Activated gamma-delta T cell (primary cell): Measurements from ENCODE around the gene SLC35E2B.
A peak's percentile ranks its signal among the peaks of the same experiment; 100 is the strongest.
"Not testable (repeated sequence)": the region's sequence is repeated elsewhere in the genome, so short reads cannot be mapped to it uniquely, and the experiment has no call there.

Source experiments
- DNase-seq: peaks from one replicate; lab custom pipeline; 2025; lab: John Stamatoyannopoulos, UW

The SLC35E2B gene

DNA sequence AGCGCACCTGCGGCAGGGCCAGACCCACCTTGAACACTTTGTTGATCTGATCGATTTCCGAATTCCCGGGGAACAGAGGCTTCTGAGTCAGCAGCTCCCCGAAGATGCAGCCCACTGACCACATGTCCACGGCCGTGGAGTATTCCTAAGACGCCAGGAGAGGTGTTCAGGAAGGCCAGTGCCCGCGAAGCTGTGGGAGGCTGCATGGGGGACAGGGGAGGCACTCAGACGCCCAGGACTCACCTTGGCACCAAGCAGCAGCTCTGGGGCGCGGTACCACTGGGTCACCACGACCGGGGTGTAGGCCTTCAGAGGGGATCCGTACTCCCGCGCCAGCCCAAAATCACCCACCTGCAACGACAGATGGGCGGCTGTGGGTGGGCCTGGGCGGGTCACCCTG, 11.2 kb upstream of the SLC35E2B start:
- no peak for DNase-seq

DNA sequence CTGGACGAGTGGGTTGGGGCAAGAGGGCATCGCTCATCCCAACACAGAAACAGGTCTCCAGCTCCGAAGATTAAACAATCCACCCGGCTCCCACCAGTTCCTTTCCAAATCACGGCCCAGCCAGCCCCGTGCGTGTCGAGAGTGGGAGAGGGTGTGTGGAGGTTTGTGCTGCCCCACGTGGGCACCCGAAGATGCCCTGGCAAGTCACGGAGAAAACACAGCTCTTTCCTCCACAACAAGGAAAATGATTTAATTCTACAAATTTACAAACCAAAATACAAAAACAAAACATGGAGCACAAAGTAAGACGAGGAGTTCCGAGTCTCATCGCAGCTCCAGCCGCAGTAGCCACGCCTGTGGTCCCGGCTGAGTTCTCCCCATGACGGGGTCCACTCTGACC, 9.9 kb upstream of the SLC35E2B start:
- not testable (repeated sequence) for DNase-seq

DNA sequence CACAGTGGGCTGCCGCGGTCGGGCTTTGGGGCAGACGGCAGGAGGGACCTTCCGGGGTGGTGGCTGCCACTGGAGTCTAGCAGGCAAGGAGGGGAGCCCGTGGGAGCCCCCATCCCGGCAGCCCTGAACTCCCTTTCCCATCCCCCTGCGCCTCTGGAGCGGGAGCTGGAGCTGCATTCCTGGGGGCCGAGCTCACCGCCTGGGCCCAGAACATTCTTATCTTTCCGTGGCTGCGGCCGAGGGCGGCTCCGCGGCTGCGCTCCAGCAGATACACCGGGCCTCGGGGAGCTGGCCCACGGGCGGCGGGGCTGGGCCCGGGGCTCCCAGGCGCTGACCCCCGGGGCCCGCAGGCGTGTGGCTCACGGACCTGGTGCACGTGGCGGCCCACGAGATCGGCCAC, 8.0 kb upstream of the SLC35E2B start:
- DNase-seq: not testable (repeated sequence)

DNA sequence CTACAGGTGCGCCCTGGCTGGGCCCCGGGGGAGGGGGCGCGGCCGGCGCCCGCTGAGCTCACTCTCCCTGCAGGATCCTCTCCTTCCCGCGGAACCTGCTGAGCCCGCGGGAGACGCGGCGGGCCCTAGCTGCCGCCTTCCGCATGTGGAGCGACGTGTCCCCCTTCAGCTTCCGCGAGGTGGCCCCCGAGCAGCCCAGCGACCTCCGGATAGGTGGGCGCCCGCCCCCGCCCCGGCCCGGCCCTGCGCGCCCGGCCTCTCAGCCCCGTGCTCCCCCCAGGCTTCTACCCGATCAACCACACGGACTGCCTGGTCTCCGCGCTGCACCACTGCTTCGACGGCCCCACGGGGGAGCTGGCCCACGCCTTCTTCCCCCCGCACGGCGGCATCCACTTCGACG, 7.5 kb upstream of the SLC35E2B start:
- DNase-seq: not testable (repeated sequence)

DNA sequence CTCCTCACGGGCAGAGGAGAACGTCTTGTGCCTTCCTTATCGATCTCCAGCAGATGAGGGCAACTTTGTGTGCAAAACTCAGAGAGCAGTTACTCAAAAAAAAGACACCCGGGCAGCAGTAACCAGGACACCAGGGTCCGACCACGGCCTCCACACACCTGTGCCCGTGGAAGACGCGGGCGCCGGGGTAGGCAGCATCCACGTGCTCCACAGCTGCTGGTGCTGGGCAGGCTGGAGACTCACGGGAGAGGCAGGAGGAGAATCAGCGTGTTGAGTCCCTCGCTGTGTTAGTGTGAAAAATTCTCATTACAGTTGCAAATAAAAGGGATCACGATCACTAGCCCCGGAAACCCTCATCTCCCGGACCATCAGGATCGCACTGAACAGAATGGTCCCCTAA, 6.5 kb upstream of the SLC35E2B start:
- not testable (repeated sequence) for DNase-seq

DNA sequence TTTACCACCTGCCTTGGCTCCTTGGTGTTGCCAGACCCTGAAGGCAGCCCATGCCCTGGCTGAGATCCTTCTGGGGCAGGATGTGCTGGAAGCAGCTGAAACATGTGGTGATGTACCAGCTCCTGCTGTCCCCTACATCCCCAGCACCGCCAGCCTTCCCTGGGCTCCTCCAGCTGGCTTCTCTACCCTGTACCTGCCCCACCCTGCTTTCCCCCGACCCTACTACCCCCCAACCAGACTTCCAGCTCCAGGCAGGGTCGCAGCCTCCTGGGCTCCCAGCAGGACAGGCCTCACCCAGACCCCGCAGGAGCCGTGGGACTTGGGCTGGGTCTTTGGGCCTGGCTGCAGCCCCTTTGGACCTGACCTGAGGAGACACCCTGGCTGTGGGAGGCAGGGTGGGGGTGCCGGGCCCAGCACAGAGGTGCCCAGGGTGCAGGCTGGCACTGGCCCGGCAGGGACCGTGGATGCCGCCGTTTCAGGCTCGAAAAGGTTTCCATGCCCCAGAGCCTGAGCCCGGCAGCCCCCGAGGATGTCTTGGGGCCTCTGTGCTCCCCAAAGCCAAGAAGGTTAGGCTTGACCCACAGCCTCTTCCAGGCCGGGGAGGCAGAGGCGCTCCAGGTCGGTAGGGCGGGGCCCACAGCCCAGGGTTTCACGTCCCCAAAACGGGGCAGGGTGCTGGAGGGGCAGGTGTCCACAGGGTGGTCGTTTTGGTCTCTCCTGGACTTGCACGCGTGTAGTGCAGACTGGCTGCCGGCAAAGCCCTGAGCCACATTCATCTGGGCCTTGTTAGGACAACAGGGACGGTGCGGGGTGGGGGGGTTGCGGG, 5.0 kb upstream of the SLC35E2B start:
- DNase-seq: not testable (repeated sequence)

DNA sequence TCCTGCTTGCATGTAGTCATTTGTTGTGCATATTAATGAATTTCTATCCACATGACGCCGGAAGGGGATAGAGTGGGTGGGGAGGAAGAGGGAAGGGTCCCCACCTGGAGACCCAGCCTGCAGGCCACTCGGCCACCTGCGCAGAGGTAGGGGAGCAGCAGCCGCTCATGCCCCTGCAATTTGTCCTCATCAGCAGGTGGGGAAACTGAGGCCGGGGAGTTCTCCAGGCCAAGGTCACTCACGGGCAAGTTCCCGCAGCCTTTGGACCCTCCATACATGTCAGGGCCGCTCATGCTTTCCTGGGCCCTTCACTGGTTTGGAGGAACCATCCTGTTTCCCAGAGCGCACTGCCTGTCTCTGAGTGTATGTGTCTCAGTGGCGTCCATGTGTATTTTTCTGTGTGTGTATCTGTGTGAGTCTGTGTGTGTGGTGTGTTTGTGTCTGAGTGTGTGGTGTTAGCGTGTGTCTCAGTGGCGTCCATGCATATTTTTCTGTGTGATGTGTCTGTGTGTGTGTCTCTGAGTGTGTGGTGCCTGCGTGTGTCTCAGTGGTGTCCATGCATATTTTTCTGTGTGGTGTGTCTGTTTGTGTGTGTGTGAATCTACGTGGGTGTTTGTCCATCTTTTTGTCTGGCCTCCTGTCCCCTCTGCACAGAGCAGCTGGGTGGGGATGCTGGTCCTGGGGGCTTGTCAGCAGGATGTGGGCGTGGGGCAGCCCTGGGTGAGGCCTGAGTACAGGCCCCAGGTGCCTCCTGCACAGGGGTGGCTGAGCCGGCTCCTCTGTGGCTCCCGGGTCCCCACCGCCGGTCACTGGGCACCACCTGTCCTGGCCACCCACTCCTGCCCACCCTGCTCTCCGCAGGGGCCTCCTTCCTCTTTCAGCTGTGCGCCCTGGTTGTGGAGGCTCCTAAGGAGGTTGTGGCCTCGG, 4.1 kb upstream of the SLC35E2B start:
- not testable (repeated sequence) for DNase-seq

DNA sequence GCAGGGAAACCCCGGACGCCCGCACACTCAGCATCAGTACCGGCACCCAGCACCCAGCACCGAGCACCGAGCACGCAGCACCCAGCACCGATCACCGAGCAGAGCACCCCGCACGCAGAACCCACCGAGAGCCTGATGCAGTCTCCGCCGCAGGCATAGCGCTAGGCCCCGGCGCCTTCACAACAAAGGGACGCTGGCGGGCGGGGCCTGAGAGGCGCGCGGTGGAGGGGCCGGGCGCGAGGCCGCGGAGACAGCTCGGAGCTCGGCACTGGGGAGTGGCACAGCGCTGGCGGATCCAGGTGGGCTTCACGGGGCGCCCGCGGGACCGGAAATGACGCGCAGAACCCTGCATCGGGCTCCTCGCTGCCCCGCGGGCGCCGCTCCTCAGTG, 276 bp downstream of the SLC35E2B start:
- peak; percentile 90 for DNase-seq

DNA sequence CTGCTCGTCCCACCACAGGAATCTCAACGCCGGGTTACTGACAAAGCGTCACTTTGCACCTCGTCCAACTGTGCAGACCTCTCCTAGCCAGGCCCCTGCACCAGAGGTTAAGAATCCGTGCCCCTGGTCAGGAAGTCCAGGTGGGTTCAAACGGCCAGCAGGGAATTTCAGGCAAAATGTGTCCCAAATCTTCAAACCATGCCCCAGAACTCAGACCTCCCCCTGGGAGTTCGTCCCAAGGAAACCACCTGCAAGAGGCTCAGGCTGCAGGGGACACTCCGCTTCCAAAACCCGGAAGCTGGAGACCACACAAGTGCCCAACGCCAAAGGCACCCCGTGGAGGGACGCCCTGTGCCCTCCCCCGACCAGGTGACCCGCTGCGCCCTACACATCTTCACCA, 1.2 kb downstream of the SLC35E2B start:
- DNase-seq: not testable (repeated sequence)

DNA sequence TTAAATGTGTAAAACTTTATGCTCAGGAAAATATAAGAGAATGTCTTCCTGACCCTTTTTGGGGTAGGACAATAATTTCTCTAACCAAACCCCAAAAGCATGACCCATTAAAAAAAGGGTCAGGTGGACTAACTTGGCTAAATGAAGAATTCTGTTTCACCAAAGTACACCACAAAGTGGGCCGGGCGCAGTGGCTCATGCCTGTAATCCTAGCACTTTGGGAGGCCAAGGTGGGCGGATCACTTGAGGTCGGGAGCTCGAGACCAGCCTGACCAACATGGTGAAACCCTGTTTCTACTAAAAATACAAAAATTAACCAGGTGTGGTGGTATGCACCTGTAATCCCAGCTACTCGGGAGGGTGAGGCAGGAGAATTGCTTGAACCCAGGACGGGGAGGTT, 3.1 kb downstream of the SLC35E2B start:
- DNase-seq: not testable (repeated sequence)

DNA sequence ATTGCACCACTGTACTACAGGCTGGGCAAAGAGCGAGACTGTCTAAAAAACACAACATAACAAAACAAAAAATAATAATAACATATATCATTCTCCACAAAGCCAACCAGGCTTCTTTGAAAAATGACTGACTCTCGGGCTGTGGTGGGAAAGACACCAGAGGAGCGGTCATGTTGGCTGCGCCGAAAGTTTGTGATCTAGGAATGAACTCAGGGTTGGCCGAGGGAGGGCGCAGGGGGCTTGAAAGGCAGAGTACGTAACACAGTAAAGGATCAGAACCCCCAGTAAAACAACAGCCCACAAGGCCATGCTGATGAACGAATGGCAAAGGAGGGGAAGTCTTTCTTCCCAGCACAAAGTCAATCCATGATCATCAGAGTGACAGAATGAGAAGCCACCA, 4.7 kb downstream of the SLC35E2B start:
- no peak for DNase-seq

DNA sequence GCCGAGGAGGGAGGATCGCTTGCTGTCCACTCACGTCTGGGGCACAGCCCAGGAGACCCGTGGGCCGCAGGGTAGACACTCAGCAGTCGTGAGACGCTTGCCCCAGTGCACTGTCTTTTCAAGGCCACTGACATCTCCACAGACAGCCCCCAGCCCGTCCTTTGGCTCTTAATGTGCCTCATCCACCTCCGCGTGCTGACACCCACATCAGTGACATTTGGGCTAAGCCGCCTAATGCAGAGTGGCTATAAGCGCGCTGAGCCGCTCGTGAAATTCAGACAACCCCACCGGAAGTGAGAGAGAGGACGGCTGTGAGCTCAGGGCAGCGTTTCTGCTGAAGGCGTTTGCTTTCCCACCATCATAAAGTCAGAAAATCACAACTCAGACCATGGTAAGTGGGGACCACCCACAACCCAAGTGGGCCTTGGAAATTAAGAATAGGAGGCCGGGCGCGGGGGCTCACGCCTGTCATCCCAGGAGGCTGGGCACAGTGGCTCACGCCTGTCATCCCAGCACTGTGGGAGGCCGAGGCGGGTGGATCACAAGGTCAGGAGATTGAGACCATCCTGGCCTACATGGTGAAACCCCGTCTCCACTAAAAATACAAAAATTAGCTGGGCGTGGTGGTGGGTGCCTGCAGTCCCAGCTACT, 8.4 kb downstream of the SLC35E2B start:
- no peak for DNase-seq

DNA sequence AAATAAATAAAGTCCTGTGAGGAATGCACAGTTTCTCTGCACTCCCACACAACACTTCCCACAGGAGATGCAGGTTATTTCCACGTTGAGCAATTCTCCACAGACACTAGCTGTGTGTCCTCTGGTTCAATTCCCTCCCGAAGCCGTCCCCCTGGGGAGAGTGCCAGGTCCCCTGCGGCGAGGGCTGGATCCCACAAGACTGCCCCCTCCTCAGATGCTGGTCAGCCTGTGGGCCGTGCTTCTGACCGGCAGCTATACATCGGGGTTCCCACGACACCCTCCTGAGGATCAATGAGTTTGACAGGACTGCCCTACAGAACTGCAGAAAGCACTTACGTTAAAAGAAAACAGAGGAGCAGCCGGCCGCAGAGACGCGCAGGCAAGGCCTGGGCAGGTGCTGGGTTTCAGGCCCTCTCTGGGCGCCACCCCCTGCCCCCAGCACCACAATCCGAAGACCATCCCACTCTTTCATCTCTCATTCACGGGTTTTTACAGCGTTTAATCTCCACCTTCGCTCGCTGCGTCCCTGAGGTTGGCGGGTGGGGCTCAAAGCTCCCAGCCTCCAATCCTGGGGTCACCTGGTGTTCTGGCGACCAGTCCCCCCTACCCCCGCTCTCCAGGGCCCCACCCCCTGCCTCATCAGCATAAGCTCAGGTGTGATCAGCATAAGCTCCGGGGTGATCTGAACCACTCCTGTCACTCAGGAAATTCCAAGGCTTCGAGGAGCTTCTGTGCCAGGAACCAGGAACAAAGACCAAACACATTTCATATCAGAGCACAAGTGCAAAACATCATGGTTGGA, 9.3 kb downstream of the SLC35E2B start:
- no peak for DNase-seq

DNA sequence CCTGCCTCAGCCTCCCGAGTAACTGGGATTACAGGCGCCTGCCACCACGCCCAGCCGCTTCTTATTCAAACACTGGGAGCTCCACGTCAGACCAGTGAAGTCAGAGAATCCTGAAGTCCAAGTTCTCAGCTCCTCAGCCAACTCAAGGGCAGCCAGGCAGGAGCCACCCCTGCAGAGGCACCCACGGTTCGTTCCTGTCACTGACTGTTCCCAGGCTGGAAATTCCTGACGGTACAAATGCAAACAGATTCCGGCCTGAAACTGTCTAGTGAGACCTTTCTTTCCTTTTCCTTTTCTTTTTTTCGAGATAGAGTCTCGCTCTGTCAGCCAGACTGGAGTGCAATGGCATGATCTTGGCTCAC, 11.7 kb downstream of the SLC35E2B start:
- DNase-seq: no peak

DNA sequence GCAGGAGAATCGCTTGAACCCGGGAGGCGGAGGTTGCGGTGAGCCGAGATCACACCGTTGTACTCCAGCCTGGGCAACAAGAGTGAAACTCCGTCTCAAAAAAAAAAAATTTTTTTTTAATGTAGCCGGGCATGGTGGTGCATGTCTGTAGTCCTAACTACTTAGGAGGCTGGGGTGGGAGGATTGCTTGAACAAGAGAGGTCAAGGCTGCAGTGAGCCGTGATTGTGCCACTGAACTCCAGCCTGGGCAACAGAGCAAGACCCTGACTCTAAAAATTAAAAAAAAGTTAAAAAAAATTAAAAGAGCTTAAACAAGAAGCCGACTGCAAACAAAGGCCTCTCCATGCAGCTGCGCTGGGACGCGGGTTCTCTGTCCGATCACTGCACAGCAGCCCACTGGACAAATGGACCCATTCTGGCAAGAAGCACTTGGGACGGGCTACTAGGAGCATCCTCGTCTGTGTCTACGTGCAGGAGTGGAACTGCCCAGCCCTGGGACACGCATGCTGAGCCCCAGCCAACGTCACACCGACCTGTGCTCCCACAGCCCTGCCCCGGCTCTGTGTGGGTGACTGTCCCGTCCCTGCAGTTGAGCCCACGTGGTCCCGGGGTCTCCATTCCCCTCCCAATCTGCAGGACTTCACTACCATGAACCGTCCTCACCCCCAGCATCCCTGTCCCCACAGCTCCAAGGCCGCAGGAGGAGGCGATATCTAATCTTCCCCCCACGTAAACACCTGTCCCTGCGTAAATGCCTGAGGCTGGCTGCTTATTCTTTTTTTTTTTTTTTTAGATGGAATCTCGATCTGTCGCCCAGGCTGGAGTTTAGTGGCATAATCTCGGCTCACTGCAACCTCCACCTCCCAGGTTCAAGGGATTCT, 12.3 kb downstream of the SLC35E2B start:
- no peak for DNase-seq

DNA sequence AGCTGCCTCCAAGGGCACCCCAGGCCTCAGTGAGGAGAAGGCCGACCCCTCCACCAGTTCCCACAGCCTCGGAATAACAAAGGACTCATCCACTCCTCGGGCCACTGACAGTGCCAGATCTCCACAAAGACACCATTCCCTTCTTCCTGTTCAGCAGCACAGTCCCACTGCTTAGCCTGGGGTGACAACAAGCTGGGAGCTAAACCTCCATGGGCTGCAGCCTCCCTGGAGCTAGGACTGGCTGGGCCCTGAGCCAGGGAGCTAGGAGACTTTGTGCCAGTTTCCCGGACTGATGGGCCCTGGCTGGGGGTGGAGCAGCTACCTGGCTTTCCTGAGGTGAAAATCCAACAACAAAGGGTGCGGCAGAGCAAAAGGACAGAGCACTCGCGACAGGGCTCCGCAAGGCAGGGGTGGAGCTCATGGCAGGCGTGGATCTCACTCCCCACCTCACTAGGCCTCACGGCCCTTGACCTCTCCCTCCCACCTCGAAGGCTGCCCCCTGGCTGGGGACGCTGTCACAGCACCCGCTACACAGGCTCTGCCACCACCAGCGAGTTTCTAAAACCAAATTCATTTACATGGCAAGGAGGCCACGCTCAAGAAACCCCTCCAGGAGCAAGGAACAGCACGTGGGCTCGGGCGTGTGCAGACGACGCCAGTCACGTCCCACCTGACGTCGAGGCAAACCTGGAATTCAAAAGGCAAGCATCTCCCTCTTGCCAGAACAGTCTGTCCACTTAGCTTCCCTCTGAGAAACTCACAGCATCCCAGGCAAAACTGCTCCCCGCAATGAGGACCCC, 13.8 kb downstream of the SLC35E2B start:
- no peak for DNase-seq

DNA sequence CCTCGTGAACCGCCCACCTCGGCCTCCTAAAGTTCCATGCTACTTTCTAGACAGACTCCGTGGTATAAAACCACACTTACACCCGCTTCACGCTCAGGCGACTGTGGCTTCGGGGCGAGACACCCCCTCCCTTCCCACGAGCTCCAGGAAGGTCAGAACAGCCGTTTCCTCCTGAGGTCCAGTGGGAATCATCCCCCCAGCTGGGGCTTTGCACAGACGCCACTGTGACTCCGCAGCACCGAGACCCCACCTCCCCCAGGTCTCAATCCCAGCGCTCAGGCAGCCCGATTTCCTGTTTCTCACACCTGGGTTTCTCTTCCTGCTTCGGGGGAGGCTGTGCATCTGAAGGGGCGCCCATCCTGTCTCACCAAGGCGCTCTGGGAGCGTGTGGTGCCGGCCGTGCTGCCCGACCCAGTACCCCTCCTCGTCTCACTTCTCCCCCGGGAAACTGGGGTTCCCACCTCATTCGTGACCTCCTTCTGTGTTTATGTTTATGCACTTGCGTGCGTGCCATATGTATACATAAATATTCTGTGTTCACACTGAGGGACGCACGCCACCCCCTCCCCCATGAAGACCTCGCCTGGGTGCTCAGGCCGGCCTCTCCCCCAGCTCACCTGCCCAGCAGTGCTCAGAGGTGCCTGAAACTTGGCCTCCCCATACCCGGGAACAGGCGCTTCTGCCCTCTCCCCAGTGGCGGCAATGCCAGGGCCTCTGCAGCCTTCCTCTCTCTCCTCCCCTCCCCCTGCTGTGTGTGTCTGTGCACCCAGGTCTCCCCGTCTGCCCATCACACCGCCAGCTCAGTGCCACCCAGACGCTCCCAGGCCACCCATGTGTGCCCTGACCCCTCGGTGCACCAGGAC, 14.6 kb downstream of the SLC35E2B start:
- peak; percentile 37 for DNase-seq

DNA sequence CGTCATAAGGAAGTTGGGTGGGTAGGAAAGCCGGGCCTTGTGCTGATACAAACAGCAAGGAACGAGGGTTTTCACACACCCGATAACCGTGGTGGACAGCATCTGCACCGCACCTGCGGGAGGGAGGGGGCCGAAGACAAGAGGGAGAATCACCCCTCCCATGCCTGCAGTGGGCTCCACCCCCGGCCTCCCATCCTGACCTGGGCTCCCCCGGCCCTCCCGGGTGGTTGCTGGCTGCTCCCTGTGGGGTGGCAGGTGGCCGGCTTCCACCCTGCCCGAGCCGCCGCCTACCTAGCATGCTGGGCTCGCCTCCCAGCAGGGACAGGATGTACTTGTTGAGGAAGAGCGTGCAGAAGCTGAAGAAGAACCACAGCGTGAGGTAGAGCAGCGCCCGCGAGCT, 16.5 kb downstream of the SLC35E2B start:
- not testable (repeated sequence) for DNase-seq

DNA sequence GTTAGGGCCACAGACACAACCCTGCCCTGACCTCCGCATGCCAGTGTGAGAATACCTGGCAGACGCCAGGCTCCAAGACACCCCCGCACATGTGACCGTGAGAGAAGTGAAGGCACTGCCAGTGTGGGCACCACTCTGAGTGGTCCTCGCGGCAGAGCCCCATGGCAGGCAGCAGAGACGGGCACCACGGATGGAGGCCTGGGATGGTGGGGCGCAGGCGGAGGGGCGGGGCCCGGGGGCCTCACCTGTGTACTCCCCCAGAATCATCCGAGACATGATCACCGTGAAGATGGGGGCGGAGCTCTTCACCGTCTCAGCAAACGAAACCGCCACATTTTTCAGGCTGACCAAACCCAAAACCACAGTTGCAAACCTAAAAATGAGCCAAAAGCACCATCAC, 17.4 kb downstream of the SLC35E2B start:
- DNase-seq: not testable (repeated sequence)
